ENCODE data around the gene KRT3.

DNA sequence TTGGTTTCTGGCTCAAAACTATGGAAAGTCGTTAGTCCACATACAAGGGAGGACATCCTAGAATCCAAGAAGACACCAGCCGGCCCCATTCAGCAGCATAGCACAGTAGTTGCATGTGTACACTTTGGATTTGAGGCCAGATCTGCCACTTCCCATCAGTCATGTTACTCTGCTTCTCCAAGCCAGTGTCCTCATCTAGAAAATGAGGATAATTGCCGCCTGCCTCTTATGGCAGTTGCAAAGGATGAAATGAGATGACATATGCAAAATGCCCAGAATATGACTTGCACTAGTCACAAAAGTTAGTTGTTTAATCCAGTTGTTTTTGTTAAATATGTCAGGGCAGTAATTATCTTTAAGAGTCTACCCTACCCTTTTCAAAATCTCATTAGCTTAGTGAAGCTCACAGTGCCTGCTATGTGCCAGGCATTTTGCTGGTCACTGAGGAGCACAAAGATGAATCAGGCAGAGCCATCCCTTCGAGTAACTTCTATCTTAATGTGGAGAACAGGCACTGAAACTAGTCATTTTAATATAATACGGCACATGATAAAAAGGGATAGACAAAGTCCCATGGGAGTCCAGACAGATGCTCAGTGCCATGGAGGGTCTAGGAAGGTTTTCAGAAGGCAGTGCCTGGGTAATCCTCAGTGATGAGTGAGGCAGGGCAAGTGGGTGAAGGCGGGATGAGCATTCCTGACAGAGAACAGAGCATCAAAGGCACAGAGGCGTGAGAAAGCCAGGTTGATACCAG is 12.2 kb downstream of the KRT3 start:
- no peak for TF ChIP-seq FOXM1 (IDR thresholded peaks at IDR 0.05; ENCODE audit: borderline replicate concordance, low read depth)
- no peak for TF ChIP-seq EP300 (IDR thresholded peaks at IDR 0.05; ENCODE audit: borderline replicate concordance)
- no peak for TF ChIP-seq RAD21 (IDR thresholded peaks at IDR 0.05; ENCODE audit: low read depth)
- TF ChIP-seq TEAD4 (IDR thresholded peaks at IDR 0.05) = no peak
- TF ChIP-seq ZBTB7A (IDR thresholded peaks at IDR 0.05; ENCODE audit: low read depth) = no peak
- TF ChIP-seq, protein P1, sequence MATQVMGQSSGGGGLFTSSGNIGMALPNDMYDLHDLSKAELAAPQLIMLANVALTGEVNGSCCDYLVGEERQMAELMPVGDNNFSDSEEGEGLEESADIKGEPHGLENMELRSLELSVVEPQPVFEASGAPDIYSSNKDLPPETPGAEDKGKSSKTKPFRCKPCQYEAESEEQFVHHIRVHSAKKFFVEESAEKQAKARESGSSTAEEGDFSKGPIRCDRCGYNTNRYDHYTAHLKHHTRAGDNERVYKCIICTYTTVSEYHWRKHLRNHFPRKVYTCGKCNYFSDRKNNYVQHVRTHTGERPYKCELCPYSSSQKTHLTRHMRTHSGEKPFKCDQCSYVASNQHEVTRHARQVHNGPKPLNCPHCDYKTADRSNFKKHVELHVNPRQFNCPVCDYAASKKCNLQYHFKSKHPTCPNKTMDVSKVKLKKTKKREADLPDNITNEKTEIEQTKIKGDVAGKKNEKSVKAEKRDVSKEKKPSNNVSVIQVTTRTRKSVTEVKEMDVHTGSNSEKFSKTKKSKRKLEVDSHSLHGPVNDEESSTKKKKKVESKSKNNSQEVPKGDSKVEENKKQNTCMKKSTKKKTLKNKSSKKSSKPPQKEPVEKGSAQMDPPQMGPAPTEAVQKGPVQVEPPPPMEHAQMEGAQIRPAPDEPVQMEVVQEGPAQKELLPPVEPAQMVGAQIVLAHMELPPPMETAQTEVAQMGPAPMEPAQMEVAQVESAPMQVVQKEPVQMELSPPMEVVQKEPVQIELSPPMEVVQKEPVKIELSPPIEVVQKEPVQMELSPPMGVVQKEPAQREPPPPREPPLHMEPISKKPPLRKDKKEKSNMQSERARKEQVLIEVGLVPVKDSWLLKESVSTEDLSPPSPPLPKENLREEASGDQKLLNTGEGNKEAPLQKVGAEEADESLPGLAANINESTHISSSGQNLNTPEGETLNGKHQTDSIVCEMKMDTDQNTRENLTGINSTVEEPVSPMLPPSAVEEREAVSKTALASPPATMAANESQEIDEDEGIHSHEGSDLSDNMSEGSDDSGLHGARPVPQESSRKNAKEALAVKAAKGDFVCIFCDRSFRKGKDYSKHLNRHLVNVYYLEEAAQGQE (IDR thresholded peaks at IDR 0.05; ENCODE audit: low read depth) = no peak

All from Ishikawa (cell line).